Measurements from ENCODE around the gene NEDD9. TPM values are rescaled to one million over a fixed set of nuclear protein-coding genes. Genes with fewer than 3 reads are reported as not detected.

Gene NEDD9
- polyA plus RNA-seq, 1 of the 3 experiments (the other 2 are of a cell fraction), result 7.4 TPM

DNA sequence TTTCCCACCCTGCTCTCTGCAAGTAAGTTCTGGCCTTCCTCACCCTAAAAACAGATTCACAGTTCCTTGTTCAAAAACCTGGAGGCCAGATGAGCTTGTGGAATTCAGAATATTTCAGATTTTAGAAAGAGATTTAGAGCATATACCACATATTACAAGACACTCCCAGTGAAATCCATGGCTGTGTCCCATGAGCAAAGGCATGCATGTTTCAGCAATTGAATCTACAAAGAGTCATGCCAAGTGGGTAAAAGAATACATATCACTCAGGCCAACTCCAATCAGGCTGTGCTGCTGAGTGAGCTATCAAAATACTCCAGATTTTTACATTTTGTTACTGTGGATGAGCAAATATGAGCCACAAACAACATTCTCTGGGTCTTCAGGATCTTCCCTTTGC lies 10.2 kb upstream of the NEDD9 start:
- TF ChIP-seq FOXM1 (IDR thresholded peaks at IDR 0.05; ENCODE audit: low read depth) (no peak), TCF12 (IDR thresholded peaks at IDR 0.05) (peak; percentile 69)
- Histone ChIP-seq H3K27me3 (ENCODE audit: insufficient read depth) (no peaks in the 10 kb centered on the region), H3K4me2 (no peak overlapping the region), H3K9ac (no peak overlapping the region), H3K4me3 (ENCODE audit: low read depth in 2 of 2, low read length in 1 of 2) (no peak overlapping the region), H3K36me3 (replicated peaks in 1 of 2; ENCODE audit: control insufficient read depth in 1 of 2, insufficient read depth in 2 of 2, low read length in 1 of 2) (no peaks in the 10 kb centered on the region), H3K9me2 (no peaks in the 10 kb centered on the region), H3K27ac (ENCODE audit: low read depth in 2 of 2, low read length in 1 of 2) (no peak overlapping the region), H3K4me1 (ENCODE audit: control insufficient read depth in 1 of 2, insufficient read depth in 2 of 2, low read depth in 1 of 2, low read length in 1 of 2) (peaks cover 0 to 23% of the 10 kb centered on the region in 2 experiments; a peak in 2 of 4 replicates), H4K20me1 (ENCODE audit: insufficient read depth) (no peaks in the 10 kb centered on the region), H3K9me3 (no peaks in the 10 kb centered on the region), H2AFZ (ENCODE audit: low read depth) (no peak overlapping the region), H3K79me2 (ENCODE audit: insufficient read depth) (no peaks in the 10 kb centered on the region), H3F3A (replicated peaks; ENCODE audit: insufficient read depth) (peaks cover 6% of the 10 kb centered on the region)
- POLR2A ChIA-PET, result no interaction called here
- CTCF ChIA-PET, result interaction anchor here (0.9 to 1.8 kb wide), 2 partner anchors 9 to 254 kb away, joined by 3 to 5 read pairs; no protein-coding TSS in a partner anchor
- DNase-seq, result no peak

DNA sequence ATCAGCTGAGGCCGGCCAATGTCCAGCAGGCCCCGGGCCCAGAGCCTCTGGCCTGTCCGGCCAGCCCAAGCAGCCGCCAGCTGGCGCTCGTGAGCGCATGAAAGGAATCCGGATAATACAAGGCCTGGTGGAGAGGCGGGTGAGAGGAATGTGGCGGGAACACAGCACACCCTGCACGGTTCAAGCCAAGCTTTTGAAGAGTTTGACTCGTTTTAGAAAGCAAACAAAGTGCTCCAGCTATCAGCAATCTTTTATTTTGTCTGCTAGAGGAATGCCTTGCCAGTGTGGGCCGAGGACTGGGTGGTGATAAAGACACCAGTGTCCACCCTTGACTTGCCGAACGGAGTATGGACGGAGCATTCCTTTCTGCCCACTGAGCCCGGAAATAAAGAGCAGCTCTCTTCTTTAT lies 9.3 kb upstream of the NEDD9 start:
- Histone ChIP-seq H3K4me2 (no peak overlapping the region), H3K9me2 (no peaks in the 10 kb centered on the region), H3K27me3 (ENCODE audit: insufficient read depth) (no peaks in the 10 kb centered on the region), H4K20me1 (ENCODE audit: insufficient read depth) (no peaks in the 10 kb centered on the region), H3K4me3 (ENCODE audit: low read depth in 2 of 2, low read length in 1 of 2) (no peak overlapping the region), H3K27ac (ENCODE audit: low read depth in 2 of 2, low read length in 1 of 2) (no peak overlapping the region), H3K36me3 (replicated peaks in 1 of 2; ENCODE audit: control insufficient read depth in 1 of 2, insufficient read depth in 2 of 2, low read length in 1 of 2) (no peaks in the 10 kb centered on the region), H3K4me1 (ENCODE audit: control insufficient read depth in 1 of 2, insufficient read depth in 2 of 2, low read depth in 1 of 2, low read length in 1 of 2) (peaks cover 0 to 21% of the 10 kb centered on the region in 2 experiments; a peak in 2 of 4 replicates), H3F3A (replicated peaks; ENCODE audit: insufficient read depth) (peaks cover 6% of the 10 kb centered on the region), H2AFZ (ENCODE audit: low read depth) (no peak overlapping the region), H3K79me2 (ENCODE audit: insufficient read depth) (no peaks in the 10 kb centered on the region), H3K9ac (no peak overlapping the region), H3K9me3 (no peaks in the 10 kb centered on the region)
- POLR2A ChIA-PET, result no interaction called here
- CTCF ChIA-PET, result interaction anchor here (0.9 to 1.8 kb wide), 3 partner anchors 9 to 255 kb away, joined by 3 to 5 read pairs (median 4); partner anchors contain the start of gene NEDD9
- TF ChIP-seq, protein P1, sequence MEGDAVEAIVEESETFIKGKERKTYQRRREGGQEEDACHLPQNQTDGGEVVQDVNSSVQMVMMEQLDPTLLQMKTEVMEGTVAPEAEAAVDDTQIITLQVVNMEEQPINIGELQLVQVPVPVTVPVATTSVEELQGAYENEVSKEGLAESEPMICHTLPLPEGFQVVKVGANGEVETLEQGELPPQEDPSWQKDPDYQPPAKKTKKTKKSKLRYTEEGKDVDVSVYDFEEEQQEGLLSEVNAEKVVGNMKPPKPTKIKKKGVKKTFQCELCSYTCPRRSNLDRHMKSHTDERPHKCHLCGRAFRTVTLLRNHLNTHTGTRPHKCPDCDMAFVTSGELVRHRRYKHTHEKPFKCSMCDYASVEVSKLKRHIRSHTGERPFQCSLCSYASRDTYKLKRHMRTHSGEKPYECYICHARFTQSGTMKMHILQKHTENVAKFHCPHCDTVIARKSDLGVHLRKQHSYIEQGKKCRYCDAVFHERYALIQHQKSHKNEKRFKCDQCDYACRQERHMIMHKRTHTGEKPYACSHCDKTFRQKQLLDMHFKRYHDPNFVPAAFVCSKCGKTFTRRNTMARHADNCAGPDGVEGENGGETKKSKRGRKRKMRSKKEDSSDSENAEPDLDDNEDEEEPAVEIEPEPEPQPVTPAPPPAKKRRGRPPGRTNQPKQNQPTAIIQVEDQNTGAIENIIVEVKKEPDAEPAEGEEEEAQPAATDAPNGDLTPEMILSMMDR (IDR thresholded peaks at IDR 0.05), result no peak
- no peak for TF ChIP-seq POLR2AphosphoS5 (IDR thresholded peaks at IDR 0.05; ENCODE audit: low read depth, low read length)
- TF ChIP-seq FOXJ3 (CRISPR knock-in tag; IDR thresholded peaks at IDR 0.05), result no peak
- TF ChIP-seq TCF12 (IDR thresholded peaks at IDR 0.05), result no peak
- TF ChIP-seq JUND (IDR thresholded peaks at IDR 0.05), result no peak
- TF ChIP-seq, protein P2, sequence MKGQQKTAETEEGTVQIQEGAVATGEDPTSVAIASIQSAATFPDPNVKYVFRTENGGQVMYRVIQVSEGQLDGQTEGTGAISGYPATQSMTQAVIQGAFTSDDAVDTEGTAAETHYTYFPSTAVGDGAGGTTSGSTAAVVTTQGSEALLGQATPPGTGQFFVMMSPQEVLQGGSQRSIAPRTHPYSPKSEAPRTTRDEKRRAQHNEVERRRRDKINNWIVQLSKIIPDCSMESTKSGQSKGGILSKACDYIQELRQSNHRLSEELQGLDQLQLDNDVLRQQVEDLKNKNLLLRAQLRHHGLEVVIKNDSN (IDR thresholded peaks at IDR 0.05; ENCODE audit: borderline replicate concordance, low read depth), result no peak
- TF ChIP-seq TAF1 (IDR thresholded peaks at IDR 0.05; ENCODE audit: borderline replicate concordance, low read depth, low read length), result no peak
- TF ChIP-seq, protein P3, sequence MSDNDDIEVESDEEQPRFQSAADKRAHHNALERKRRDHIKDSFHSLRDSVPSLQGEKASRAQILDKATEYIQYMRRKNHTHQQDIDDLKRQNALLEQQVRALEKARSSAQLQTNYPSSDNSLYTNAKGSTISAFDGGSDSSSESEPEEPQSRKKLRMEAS (IDR thresholded peaks at IDR 0.05; ENCODE audit: low read depth), result no peak
- no peak for TF ChIP-seq GATA2 (CRISPR knock-in tag; IDR thresholded peaks at IDR 0.05)
- TF ChIP-seq FOXM1 (IDR thresholded peaks at IDR 0.05; ENCODE audit: low read depth), result no peak
- no peak for TF ChIP-seq CHD2 (IDR thresholded peaks at IDR 0.05; ENCODE audit: low read length, partially characterized antibody)
- no peak for TF ChIP-seq TEAD4 (IDR thresholded peaks at IDR 0.05; ENCODE audit: borderline replicate concordance, insufficient read depth)
- TF ChIP-seq SIN3A (IDR thresholded peaks at IDR 0.05; ENCODE audit: borderline replicate concordance, low read depth, low read length), result no peak
- DNase-seq, result no peak
- 89% methylated on average over 17 of the region's 17 CpGs for WGBS (ENCODE audit: low lambda C conversion rate)
